HepG2 (cell line): ENCODE results near the gene CBLC. TPM values are rescaled to one million over a fixed set of nuclear protein-coding genes. Genes with fewer than 3 reads are reported as not detected.
A peak's percentile ranks its signal among the peaks of the same experiment; 100 is the strongest.

Experiments
- HES4 ChIP-seq: sonication (generic); formaldehyde crosslinking; IDR thresholded peaks from 2 replicates; pipeline ENCODE4 v1.9.0; 2021; ENCODE audit warnings: mild to moderate bottlenecking, missing genetic modification reagents, borderline replicate concordance
- HNRNPL ChIP-seq: fragments of 200-400 bp; formaldehyde crosslinking; IDR thresholded peaks from 2 replicates; pipeline ENCODE4 v1.6.1; 2017; ENCODE audit warnings: mild to moderate bottlenecking, low read depth, low read length
- NCOA2 ChIP-seq: sonication (generic); formaldehyde crosslinking; IDR thresholded peaks from 2 replicates; pipeline ENCODE4 v1.8.0; 2022; ENCODE audit warnings: inconsistent platforms
- SMC3 ChIP-seq: IDR thresholded peaks from 2 replicates; pipeline ENCODE4 v1.6.1; 2011; ENCODE audit warnings: low read length, improper control_type of control experiment
- SP140L ChIP-seq: sonication (generic); formaldehyde crosslinking; IDR thresholded peaks from 2 replicates; pipeline ENCODE4 v1.4.0; 2020; ENCODE audit warnings: missing genetic modification reagents, borderline replicate concordance
- TAF1 ChIP-seq: sonication (generic); formaldehyde crosslinking; IDR thresholded peaks from 2 replicates; pipeline ENCODE4 v1.4.0; 2020; ENCODE audit warnings: missing genetic modification reagents
- ZNF772 ChIP-seq: sonication (generic); formaldehyde crosslinking; IDR thresholded peaks from 2 replicates; pipeline ENCODE4 v1.5.0; 2020; ENCODE audit warnings: mild to moderate bottlenecking, missing genetic modification reagents
- polyA plus RNA-seq, 8 experiments: library from polyadenylated mRNA; depleted of rRNA in 3 of 8; stranded (reverse) in 7 of 8; unstranded in 1 of 8; fragments of >200 nt; fragmentation: Illumina TruSeq in 4 of 8; extraction: Trizol in 4 of 8; gene quantifications; 2 replicates each; pipeline versions ENCODE4 v1.2.1 to v1.2.3, GENCODE V29; 2011 to 2016; ENCODE audit warnings: low read depth in 4 of 8, missing spikeins in 1 of 8, mixed read lengths in 1 of 8; ENCODE audit not compliant: insufficient read depth in 1 of 8
- total RNA-seq, 5 experiments: library from RNA; depleted of rRNA; stranded (reverse); fragments of >200 nt; fragmentation: Illumina TruSeq; extraction: Trizol; gene quantifications; 2 replicates each; pipeline ENCODE4 v1.2.3, GENCODE V29; 2016; ENCODE audit warnings: low read depth in 1 of 5
- TF ChIP-seq, protein P1 (sequence below): sonication (generic); formaldehyde crosslinking; IDR thresholded peaks from 2 replicates; pipeline ENCODE4 v1.9.0; 2022; ENCODE audit warnings: missing genetic modification reagents, mild to moderate bottlenecking, borderline replicate concordance
- TF ChIP-seq, protein P2 (sequence below): fragments of 450-650 bp; IDR thresholded peaks from 2 replicates; pipeline ENCODE4 v1.6.1; 2017
- TF ChIP-seq, protein P3 (sequence below): sonication (generic); formaldehyde crosslinking; IDR thresholded peaks from 2 replicates; pipeline ENCODE4 v1.4.0; 2020; ENCODE audit warnings: low read depth, mild to moderate bottlenecking, missing genetic modification reagents
- TF ChIP-seq, protein P4 (sequence below): sonication (generic); formaldehyde crosslinking; IDR thresholded peaks from 2 replicates; pipeline ENCODE4 v1.5.0; 2020; ENCODE audit warnings: mild to moderate bottlenecking, missing genetic modification reagents
- TF ChIP-seq, protein P5 (sequence below): sonication (generic); formaldehyde crosslinking; conservative IDR thresholded peaks from 2 replicates; pipeline ENCODE4 v1.8.1; 2023; ENCODE audit warnings: missing genetic modification reagents
- TF ChIP-seq, protein P6 (sequence below): sonication (generic); formaldehyde crosslinking; IDR thresholded peaks from 2 replicates; pipeline ENCODE4 v1.8.0; 2022; ENCODE audit warnings: mild to moderate bottlenecking, missing genetic modification reagents, borderline replicate concordance
- TF ChIP-seq, protein P7 (sequence below): IDR thresholded peaks from 2 replicates; pipeline ENCODE4 v1.6.1; 2016; ENCODE audit warnings: low read depth, missing genetic modification reagents, missing compliant biosample characterization

CBLC gene
- total and polyA plus RNA-seq, 2 of the 13 experiments (the other 11 are each of a cell fraction or from before 2014, with no cell fraction given): 1.8 to 2.6 TPM

DNA sequence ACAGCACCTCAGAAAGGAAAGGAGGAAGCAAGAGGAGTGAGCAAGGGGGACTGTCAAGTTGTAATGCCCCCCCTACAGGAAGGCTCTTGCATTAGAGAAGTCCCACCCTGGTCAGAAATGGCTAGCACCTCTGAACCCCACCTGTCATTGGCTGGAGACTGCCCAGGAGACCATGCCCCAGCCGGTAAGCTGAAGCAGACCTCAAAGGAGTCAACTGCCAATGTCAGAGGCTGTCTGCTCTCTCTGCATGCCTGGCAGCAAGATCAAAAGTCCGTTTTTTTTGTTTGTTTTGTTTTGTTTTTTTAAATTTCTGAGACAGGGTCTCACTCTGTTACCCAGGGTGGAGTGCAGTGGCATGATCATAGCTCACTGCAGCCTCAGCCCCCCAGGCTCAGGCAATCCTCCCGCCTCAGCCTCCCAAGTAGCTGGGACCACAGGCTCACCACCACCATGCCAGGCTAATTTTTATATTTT, 37.3 kb upstream of the CBLC start (continued):
- TF ChIP-seq, protein P1, sequence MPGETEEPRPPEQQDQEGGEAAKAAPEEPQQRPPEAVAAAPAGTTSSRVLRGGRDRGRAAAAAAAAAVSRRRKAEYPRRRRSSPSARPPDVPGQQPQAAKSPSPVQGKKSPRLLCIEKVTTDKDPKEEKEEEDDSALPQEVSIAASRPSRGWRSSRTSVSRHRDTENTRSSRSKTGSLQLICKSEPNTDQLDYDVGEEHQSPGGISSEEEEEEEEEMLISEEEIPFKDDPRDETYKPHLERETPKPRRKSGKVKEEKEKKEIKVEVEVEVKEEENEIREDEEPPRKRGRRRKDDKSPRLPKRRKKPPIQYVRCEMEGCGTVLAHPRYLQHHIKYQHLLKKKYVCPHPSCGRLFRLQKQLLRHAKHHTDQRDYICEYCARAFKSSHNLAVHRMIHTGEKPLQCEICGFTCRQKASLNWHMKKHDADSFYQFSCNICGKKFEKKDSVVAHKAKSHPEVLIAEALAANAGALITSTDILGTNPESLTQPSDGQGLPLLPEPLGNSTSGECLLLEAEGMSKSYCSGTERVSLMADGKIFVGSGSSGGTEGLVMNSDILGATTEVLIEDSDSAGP (CRISPR knock-in tag): no peak
- TF ChIP-seq NCOA2 (CRISPR knock-in tag): no peak
- TF ChIP-seq SP140L: no peak
- TF ChIP-seq HES4 (CRISPR knock-in tag): no peak
- TF ChIP-seq SMC3: no peak
- no peak for TF ChIP-seq ZNF772
- TF ChIP-seq, protein P2, sequence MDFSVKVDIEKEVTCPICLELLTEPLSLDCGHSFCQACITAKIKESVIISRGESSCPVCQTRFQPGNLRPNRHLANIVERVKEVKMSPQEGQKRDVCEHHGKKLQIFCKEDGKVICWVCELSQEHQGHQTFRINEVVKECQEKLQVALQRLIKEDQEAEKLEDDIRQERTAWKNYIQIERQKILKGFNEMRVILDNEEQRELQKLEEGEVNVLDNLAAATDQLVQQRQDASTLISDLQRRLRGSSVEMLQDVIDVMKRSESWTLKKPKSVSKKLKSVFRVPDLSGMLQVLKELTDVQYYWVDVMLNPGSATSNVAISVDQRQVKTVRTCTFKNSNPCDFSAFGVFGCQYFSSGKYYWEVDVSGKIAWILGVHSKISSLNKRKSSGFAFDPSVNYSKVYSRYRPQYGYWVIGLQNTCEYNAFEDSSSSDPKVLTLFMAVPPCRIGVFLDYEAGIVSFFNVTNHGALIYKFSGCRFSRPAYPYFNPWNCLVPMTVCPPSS: no peak
- TF ChIP-seq HNRNPL: 0 out of 2 replicates have a peak, but pooled peaks have one; percentile 53
- TF ChIP-seq, protein P3, sequence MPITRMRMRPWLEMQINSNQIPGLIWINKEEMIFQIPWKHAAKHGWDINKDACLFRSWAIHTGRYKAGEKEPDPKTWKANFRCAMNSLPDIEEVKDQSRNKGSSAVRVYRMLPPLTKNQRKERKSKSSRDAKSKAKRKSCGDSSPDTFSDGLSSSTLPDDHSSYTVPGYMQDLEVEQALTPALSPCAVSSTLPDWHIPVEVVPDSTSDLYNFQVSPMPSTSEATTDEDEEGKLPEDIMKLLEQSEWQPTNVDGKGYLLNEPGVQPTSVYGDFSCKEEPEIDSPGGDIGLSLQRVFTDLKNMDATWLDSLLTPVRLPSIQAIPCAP: no peak
- TF ChIP-seq, protein P4, sequence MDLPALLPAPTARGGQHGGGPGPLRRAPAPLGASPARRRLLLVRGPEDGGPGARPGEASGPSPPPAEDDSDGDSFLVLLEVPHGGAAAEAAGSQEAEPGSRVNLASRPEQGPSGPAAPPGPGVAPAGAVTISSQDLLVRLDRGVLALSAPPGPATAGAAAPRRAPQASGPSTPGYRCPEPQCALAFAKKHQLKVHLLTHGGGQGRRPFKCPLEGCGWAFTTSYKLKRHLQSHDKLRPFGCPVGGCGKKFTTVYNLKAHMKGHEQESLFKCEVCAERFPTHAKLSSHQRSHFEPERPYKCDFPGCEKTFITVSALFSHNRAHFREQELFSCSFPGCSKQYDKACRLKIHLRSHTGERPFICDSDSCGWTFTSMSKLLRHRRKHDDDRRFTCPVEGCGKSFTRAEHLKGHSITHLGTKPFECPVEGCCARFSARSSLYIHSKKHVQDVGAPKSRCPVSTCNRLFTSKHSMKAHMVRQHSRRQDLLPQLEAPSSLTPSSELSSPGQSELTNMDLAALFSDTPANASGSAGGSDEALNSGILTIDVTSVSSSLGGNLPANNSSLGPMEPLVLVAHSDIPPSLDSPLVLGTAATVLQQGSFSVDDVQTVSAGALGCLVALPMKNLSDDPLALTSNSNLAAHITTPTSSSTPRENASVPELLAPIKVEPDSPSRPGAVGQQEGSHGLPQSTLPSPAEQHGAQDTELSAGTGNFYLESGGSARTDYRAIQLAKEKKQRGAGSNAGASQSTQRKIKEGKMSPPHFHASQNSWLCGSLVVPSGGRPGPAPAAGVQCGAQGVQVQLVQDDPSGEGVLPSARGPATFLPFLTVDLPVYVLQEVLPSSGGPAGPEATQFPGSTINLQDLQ: 0 out of 2 replicates have a peak, but pooled peaks have one; percentile 12
- TF ChIP-seq, protein P5, sequence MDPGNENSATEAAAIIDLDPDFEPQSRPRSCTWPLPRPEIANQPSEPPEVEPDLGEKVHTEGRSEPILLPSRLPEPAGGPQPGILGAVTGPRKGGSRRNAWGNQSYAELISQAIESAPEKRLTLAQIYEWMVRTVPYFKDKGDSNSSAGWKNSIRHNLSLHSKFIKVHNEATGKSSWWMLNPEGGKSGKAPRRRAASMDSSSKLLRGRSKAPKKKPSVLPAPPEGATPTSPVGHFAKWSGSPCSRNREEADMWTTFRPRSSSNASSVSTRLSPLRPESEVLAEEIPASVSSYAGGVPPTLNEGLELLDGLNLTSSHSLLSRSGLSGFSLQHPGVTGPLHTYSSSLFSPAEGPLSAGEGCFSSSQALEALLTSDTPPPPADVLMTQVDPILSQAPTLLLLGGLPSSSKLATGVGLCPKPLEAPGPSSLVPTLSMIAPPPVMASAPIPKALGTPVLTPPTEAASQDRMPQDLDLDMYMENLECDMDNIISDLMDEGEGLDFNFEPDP: no peak
- TF ChIP-seq TAF1 (CRISPR knock-in tag): no peak
- TF ChIP-seq, protein P6, sequence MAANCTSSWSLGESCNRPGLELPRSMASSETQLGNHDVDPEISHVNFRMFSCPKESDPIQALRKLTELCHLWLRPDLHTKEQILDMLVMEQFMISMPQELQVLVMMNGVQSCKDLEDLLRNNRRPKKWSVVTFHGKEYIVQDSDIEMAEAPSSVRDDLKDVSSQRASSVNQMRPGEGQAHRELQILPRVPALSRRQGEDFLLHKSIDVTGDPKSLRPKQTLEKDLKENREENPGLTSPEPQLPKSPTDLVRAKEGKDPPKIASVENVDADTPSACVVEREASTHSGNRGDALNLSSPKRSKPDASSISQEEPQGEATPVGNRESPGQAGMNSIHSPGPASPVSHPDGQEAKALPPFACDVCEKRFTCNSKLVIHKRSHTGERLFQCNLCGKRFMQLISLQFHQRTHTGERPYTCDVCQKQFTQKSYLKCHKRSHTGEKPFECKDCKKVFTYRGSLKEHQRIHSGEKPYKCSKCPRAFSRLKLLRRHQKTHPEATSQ (CRISPR knock-in tag): no peak
- TF ChIP-seq, protein P7, sequence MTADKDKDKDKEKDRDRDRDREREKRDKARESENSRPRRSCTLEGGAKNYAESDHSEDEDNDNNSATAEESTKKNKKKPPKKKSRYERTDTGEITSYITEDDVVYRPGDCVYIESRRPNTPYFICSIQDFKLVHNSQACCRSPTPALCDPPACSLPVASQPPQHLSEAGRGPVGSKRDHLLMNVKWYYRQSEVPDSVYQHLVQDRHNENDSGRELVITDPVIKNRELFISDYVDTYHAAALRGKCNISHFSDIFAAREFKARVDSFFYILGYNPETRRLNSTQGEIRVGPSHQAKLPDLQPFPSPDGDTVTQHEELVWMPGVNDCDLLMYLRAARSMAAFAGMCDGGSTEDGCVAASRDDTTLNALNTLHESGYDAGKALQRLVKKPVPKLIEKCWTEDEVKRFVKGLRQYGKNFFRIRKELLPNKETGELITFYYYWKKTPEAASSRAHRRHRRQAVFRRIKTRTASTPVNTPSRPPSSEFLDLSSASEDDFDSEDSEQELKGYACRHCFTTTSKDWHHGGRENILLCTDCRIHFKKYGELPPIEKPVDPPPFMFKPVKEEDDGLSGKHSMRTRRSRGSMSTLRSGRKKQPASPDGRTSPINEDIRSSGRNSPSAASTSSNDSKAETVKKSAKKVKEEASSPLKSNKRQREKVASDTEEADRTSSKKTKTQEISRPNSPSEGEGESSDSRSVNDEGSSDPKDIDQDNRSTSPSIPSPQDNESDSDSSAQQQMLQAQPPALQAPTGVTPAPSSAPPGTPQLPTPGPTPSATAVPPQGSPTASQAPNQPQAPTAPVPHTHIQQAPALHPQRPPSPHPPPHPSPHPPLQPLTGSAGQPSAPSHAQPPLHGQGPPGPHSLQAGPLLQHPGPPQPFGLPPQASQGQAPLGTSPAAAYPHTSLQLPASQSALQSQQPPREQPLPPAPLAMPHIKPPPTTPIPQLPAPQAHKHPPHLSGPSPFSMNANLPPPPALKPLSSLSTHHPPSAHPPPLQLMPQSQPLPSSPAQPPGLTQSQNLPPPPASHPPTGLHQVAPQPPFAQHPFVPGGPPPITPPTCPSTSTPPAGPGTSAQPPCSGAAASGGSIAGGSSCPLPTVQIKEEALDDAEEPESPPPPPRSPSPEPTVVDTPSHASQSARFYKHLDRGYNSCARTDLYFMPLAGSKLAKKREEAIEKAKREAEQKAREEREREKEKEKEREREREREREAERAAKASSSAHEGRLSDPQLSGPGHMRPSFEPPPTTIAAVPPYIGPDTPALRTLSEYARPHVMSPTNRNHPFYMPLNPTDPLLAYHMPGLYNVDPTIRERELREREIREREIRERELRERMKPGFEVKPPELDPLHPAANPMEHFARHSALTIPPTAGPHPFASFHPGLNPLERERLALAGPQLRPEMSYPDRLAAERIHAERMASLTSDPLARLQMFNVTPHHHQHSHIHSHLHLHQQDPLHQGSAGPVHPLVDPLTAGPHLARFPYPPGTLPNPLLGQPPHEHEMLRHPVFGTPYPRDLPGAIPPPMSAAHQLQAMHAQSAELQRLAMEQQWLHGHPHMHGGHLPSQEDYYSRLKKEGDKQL (CRISPR knock-in tag): no peak
